Activated CD4-positive, alpha-beta T cell treated with anti-CD3 and anti-CD28 coated beads, Interleukin-2, Interleukin-4, amounts not matched to agents 100 ng/mL and 50 ng/mL, durations not matched to agents 16 hours and 8 hours (primary cell): ENCODE data around the gene PRKCSH.
"Not testable (repeated sequence)": the region's sequence is repeated elsewhere in the genome, so short reads cannot be mapped to it uniquely, and the experiment has no call there.

Experiments
- DNase-seq: peaks from one replicate; pipeline ENCODE4 v3.0.0-alpha.2; 2020; ENCODE audit warnings: low spot score

PRKCSH gene

GRCh38 chr19:11450570-11451326 is 15.3 kb downstream of the PRKCSH start:
- no peak for DNase-seq

DNA sequence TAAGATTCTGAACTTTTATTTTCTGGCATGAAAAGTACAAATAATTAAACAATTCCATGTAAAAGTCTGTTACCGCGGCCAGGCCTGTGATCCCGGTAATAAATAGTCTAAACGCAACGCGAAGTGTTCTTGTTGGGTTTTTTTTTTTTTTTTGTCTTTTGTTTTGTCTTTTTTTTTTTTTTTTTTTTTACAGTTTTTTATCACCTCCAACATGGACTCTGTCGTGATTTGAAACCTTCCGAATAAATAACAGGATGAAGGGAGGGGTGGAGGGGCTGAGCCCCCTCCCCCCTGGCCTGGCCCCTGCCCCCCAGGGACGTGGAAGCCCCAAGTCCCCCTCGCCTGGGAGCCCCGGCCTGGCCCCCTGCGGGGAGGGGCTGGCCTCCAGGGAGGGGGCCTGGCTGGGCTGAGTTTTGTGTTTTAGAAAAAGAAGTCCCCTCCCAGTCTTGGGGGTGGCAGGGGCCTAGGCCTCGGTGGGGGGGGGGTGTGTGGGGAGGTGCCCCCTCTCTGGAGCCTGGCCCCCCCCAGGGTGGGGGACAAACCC is 16.0 kb downstream of the PRKCSH start:
- DNase-seq = no peak

GRCh38 chr19:11451871-11452619 is 16.6 kb downstream of the PRKCSH start:
- DNase-seq = no peak

DNA sequence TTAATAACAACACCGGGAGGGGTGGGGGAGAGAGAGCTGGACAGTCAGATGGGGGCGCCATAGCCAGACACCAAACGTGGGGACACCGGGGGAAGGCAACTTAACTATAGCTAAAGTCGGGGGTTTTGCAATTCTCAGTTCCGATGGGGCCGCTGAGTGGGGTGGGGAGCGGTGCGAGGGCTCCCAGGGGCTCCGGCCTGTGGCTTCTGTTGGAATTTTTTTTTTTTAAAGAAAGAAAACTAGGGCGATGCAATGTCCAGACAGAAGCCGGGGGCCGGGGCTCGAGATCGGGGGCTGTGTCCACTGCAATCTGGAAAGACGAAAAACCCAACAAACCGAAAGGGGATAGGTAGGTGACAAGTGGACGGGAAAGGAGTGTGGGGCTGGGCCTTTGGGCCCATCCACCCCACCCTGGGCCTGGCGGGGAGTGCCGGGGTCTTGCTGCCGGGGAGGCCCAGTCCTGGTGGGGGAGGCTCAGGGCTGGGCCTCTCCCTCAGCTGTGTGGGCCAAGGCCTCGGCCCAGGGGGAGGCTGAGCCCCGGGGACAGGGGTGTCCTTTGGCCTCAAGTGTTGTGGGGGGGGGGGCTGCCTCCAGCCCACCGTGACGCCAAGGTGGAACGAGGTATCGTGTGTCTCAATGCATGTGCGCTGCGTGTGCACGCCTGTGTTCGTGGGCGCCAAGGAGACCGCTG is 17.3 kb downstream of the PRKCSH start:
- DNase-seq = no peak

GRCh38 chr19:11453468-11454341 is 18.3 kb downstream of the PRKCSH start:
- no peak for DNase-seq

DNA sequence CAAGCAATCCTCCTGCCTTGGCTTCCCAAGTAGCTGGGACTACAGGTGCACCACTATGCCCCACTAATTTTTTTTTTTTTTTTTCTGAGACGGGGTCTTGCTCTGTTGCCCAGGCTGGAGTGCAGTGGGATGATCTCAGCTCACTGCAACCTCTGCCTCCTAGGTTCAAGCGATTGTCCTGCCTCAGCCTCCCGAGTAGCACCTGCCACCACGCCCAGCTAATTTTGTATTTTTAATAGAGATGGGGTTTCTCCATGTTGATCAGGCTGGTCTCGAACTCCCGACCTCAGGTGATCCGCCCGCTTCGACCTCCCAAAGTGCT is 19.8 kb downstream of the PRKCSH start:
- not testable (repeated sequence) for DNase-seq

DNA sequence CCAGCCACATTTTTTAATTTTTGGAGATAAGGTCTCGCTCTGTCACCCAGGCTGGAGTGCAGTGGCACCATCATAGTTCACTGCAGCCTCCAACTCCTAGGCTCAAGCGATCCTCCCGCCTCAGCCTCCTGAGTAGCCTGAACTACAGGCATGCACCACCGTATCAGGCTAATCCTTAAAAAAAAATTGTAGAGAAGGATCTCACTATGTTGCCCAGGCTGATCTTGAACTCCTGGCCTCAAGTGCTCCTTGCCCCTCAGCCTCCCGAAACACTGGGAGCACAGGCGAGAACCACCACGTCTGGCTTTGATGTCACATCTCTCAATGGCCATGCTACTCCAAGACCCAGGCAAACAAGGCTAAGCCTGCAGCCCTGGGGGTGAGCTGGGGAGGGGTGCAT is 21.2 kb downstream of the PRKCSH start:
- DNase-seq = no peak

- no peak for DNase-seq
These were observed 21.7 kb downstream of the PRKCSH start for GRCh38 chr19:11457115-11457514.

DNA sequence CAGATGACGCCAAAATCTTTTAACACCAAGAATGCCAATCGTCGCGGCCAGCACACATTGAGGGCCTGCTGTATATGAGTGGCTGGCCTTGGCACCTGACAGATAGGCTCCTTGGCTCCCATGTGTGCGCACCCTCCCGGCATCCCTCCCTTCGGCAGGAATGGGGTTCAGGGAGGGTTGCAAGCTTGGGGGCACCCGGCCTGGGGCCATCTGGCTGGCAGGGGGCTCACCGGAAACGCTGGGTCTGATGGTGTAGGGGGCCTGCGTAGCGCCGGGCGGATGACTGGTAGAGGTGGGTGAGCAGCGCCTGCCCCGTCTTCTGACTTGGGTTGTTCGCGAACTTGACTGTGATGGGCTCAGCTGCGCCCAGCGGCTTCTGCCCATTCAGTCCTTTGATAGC is 22.4 kb downstream of the PRKCSH start:
- no peak for DNase-seq

DNA sequence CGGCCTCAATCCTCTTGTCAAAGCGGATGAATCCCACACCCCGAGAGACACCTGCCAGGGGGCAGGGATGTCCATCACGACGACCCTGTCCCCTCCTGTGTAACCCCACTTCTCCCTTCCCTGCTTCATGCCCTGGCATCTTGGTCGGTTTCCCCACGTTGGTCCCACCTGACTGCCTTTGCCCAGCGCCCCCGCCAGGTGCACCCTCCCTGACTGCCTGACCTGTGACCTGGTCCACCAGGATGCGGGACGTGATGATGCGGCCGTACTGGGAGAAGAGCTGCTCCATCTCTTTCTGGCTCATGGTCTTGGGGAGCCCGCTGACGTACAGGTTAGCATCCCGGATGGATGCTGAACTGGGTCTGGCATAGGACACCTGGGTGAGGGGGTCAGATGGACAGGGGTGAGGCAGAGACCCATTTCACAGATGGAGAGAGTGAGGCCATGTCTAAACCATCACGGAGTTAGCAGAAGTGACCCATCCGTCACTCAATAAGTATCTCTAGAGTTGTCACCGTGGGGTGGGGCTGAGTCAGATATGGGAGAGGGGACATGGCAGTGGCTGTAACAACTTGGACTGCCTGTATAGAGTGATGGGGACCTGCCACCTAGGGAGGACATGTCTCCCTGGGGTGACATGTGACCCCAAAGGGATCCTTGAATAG is 22.9 kb downstream of the PRKCSH start:
- no peak for DNase-seq

- DNase-seq = not testable (repeated sequence)
These were observed 23.5 kb downstream of the PRKCSH start for GRCh38 chr19:11458912-11459311.

GRCh38 chr19:11460207-11460606 is 24.8 kb downstream of the PRKCSH start:
- DNase-seq = no peak

GRCh38 chr19:11461453-11461852 is 26.0 kb downstream of the PRKCSH start:
- no peak for DNase-seq

- no peak for DNase-seq
These were observed 28.0 kb downstream of the PRKCSH start for GRCh38 chr19:11463391-11463790.

GRCh38 chr19:11464333-11465265 is 29.2 kb downstream of the PRKCSH start:
- DNase-seq = no peak

DNA sequence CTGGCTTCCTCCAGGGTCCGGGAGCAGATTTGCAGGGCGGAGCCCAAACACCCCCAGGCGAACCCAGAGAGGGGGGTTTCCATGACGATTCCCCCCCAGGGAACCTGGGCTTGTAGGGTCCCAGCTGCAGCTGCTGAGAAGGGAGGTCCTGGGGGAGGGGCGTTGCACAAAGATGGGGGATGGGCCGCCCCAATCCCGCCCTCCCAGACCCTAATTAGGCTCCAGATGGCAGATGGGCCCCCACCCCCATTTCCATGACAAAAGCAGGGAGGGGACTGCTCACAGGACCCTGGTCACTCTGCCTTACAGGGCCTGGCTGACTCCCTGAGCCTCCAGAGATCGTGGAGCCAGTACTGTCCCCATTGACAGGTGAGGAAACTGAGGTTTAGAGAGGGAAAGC is 30.2 kb downstream of the PRKCSH start:
- DNase-seq = no peak

- not testable (repeated sequence) for DNase-seq
These were observed 32.9 kb downstream of the PRKCSH start for GRCh38 chr19:11468266-11468845.

- no peak for DNase-seq
These were observed 38.3 kb downstream of the PRKCSH start for GRCh38 chr19:11473725-11474124.

- not testable (repeated sequence) for DNase-seq
These were observed 39.9 kb downstream of the PRKCSH start for GRCh38 chr19:11475343-11475742.

- no peak for DNase-seq
These were observed 40.4 kb downstream of the PRKCSH start for GRCh38 chr19:11475861-11476260.
